NCI-H1105 (cell line): Measurements from ENCODE around the gene FMO4.
A peak's percentile ranks its signal among the peaks of the same experiment; 100 is the strongest.
"Not testable (repeated sequence)": the region's sequence is repeated elsewhere in the genome, so short reads cannot be mapped to it uniquely, and the experiment has no call there.

ENCODE experiments used
- DNase-seq: peaks from one replicate; lab custom pipeline; 2025; lab: John Stamatoyannopoulos, UW

Gene FMO4

GRCh38 chr1:171313835-171314320 is at the start of gene FMO4:
TSS of gene FMO4 (plus strand) at chr1:171314183. CDS start at chr1:171319826, 5,643 bp downstream.
- peak; percentile 92 for DNase-seq

GRCh38 chr1:171265686-171266085 is 48.3 kb upstream of the FMO4 start:
- no peak for DNase-seq

GRCh38 chr1:171266930-171267329 is 47.1 kb upstream of the FMO4 start:
- DNase-seq = no peak

- DNase-seq = no peak
Measured at GRCh38 chr1:171267391-171267790, 46.6 kb upstream of the FMO4 start.

GRCh38 chr1:171270806-171271205 is 43.2 kb upstream of the FMO4 start:
- DNase-seq = no peak

- no peak for DNase-seq
Measured at GRCh38 chr1:171277534-171277933, 36.4 kb upstream of the FMO4 start.

- no peak for DNase-seq
Measured at GRCh38 chr1:171279234-171279633, 34.7 kb upstream of the FMO4 start.

- DNase-seq = no peak
Measured at GRCh38 chr1:171279678-171280077, 34.3 kb upstream of the FMO4 start.

- no peak for DNase-seq
Measured at GRCh38 chr1:171280599-171280998, 33.4 kb upstream of the FMO4 start.

- DNase-seq = no peak
Measured at GRCh38 chr1:171286032-171286705, 27.8 kb upstream of the FMO4 start.

GRCh38 chr1:171290621-171291020 is 23.4 kb upstream of the FMO4 start:
- no peak for DNase-seq

- DNase-seq = no peak
Measured at GRCh38 chr1:171292799-171293198, 21.2 kb upstream of the FMO4 start.

GRCh38 chr1:171295383-171295782 is 18.6 kb upstream of the FMO4 start:
- DNase-seq = not testable (repeated sequence)

GRCh38 chr1:171295821-171296220 is 18.2 kb upstream of the FMO4 start:
- no peak for DNase-seq

GRCh38 chr1:171296897-171297296 is 17.1 kb upstream of the FMO4 start:
- DNase-seq = no peak

- DNase-seq = no peak
Measured at GRCh38 chr1:171298696-171299095, 15.3 kb upstream of the FMO4 start.

- DNase-seq = no peak
Measured at GRCh38 chr1:171299342-171299741, 14.6 kb upstream of the FMO4 start.

GRCh38 chr1:171300401-171300800 is 13.6 kb upstream of the FMO4 start:
- no peak for DNase-seq

GRCh38 chr1:171310661-171311087 is 3.3 kb upstream of the FMO4 start:
- DNase-seq = no peak

- no peak for DNase-seq
Measured at GRCh38 chr1:171311771-171312558, 2.0 kb upstream of the FMO4 start.

- DNase-seq = no peak
Measured at GRCh38 chr1:171313319-171313834, 606 bp upstream of the FMO4 start.

GRCh38 chr1:171329251-171329650 is 15.3 kb downstream of the FMO4 start:
- no peak for DNase-seq

GRCh38 chr1:171334024-171334640 is 20.1 kb downstream of the FMO4 start:
- no peak for DNase-seq
